Fibroblast of skin of right quadriceps (primary cell): ENCODE measurements around the gene GGACT.
"Not testable (repeated sequence)": the region's sequence is repeated elsewhere in the genome, so short reads cannot be mapped to it uniquely, and the experiment has no call there.

Experiments used
- DNase-seq: peaks from one replicate; pipeline ENCODE4 v3.0.0-alpha.2; 2013

The GGACT gene

DNA sequence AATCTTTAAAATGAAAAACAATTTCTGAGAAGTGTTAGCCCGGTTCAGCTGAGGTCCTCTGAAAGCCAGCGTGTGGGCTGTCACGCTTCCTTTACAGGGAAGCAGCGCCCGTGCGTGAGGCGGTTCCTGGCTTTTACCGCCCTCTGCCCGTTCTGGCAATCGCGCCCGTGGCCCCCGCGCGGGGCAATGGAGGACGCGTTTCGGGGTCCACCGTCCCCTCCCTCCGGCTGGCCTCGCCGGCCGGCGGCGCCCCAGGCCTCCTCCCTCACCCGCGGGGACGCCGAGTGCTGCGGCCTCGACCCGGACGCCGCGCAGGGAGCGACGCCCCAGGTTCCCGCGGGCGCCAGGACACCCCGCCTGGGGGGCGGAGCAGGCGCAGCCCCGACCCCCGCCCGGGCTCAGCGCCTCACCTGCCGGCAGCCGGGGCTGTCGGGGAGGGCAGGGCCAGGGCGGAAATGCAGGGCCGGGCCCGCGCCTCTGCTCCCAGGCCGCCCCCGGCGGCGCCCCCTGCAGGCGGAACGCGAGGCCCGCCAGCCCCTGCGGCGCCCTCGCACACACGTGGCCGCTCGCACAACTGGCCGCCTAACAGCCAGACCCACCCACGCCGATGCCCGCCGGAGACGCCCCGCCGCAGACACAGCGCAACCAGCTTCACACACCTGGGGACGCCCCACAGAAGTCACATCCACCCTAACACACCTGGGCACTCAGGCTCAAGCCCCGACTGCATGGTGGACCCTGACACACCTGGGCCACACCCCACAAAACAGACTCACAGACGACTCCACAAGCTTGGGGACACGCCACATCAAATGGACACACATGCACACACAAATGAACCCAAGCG is at the start of gene GGACT:
GGACT (minus strand) TSS at position 459 of the 847 bp plus-strand sequence. CDS start 56,198 bp downstream, outside the sequence.
- DNase-seq: peak; percentile 64

DNA sequence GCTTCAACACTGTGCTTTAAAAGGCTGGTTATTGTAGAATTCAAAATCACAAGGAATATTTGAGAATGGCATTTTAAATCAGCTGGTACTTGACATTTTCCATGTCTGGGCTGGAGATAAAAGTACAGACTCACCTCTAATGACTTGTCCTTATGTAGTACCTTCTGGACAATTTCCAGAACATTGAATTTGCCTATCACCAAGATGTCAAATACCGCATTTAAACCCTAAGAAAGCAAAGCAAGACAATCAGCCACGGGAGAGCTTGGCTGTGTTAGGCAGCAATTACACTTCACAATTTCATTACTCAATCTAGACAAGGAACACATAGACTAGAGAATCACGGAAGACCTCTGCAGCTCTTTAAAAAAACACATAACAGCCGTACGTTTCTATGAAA is 49.2 kb upstream of the GGACT start:
- no peak for DNase-seq

DNA sequence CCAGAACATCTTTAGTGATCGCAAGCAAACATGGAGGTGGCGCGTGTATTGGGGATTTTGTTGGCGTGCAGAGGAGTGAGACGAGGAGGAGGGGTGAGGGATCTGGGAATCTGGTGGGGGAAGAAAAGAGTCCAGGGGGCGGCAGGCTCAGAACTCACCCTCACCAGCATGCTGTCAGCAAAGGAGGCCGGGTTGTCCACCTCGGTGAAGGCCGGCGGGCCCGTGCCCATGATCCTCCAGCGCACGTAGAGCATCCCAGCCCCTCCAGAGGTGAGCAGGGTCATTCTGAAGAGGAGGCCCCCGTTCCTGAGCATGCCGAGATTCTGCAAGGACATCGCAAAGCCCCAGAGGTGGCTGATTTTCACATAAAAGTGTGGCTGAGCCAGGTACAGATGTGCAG is 48.8 kb upstream of the GGACT start:
- no peak for DNase-seq

DNA sequence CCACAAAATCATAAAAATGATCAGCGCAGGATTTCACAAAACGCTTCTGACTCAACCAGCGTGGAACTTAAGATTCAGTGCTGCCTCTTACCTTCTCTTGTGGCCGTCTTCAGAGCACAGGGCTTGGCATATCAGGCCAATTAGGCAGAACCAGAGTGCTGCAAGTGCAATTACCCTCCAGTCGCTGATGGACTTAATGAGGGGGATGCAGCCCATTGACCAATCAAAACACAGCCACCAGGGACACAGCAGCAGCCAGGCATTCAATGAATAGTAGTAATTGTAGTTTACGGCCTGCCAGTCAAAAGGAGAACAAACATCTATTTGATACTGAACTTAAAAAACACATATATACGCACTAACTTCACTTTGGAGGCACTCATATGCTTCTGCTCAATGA is 47.9 kb upstream of the GGACT start:
- DNase-seq: no peak

DNA sequence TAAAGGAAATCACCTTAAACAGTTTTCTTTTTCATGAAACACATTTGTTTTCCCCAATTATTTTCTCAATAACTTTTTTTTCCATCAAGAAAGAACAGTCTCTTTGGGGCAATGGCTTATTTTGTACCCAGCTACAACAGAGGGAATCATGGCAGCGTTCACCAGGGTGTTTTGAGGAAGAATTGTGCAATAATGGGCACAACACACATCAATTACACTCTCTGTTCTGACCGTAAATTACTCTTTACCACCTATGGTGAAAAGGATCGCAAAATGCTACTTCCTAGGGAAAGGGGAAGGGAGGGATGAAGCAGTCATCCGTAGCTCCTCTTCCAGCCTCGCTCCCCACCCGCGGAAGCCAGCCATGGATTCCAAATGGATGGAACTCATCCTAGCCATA is 47.4 kb upstream of the GGACT start:
- no peak for DNase-seq

DNA sequence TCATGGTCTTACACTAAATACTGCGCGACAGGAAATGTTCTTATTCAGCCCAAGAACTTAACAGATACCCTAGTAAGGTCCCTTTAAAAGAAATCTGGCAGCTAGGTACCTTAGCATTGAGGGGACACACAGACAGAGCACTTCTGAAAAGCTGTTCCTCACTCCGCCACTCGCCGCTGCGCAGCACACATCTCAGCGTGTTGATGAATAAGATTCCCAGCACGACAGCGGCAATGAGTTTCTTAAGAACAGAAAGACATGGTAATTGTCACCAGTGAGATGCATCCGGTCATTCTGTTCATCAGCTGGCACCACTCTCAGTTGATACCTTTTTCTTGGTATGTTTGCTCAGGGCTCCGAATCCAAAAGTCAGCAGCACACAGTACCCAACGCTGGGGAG is 46.1 kb upstream of the GGACT start:
- DNase-seq: no peak

DNA sequence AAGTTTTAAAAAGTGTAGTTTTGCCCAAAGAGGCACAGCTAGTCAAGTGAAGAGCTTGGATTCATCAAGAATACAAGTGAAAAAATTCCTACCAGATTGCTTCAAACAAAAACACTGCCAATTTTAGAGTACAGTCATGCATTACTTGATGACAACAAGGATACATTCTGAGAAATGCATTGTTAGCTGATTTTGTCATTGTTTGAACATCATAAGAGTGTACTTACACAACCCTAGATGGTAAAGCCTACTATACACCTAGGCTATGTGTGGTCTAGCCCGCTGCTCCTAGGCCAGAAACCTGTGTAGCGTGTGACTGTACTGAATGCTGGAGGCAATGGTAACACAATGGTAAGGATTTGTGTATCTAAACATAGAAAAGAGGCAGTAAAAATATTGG is 44.9 kb upstream of the GGACT start:
- peak; percentile 84 for DNase-seq

DNA sequence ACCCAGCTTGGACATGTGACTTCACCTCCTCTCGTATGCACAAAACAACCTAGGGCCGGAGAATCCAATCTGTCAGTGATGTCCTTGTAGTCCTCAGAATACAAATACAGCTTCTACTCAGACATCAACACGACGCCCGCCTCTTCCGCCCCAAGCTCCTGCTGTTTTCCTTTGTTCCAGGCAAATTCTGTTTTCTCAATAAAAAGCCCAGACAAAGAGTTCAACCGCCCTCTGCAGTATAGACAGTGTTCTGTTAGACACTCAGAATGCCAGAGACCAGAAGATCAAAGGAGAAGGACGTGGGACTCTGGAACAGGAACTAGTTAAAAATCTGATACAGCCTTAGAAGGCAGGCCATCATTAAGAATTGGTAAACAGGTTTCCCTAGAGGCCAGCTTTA is 42.0 kb upstream of the GGACT start:
- no peak for DNase-seq

DNA sequence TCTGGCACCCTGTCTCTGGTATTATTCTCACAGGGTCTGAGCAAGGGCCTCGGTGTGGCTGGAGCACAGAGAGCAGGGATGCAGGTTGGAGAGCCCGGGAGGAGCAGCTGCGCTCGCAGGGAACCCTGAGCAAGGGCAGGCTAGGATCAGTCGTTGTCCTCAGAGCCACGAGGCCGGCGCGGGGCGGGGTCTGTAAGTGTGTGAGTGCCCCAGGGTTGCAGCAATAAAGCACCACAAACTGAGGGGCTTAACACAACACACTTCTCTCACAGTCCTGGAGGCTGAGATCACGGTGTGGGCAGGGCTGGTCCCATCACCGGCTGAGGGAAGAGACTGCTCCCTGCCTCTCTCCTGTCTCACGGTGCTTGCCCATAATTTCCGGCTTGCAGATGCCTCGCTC is 38.5 kb upstream of the GGACT start:
- DNase-seq: no peak

DNA sequence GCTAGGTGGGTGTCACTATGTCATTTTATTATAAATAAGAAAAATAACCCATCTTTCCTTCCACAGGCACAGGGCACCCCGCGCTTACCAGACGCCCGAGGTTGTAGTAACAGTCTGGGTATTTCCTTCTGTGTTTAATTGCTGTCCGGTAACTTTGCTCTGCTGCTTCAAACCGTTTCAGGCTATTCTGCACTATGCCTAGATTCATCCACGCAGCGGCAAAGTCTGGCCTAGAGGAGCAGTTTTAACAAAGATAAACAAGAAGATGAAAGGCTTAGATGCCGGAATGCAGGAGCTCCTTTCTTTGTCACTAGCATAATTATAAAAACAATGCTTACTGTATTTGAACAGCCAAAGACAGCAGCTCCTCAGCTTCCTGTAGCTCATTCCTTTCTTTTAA is 36.9 kb upstream of the GGACT start:
- no peak for DNase-seq

DNA sequence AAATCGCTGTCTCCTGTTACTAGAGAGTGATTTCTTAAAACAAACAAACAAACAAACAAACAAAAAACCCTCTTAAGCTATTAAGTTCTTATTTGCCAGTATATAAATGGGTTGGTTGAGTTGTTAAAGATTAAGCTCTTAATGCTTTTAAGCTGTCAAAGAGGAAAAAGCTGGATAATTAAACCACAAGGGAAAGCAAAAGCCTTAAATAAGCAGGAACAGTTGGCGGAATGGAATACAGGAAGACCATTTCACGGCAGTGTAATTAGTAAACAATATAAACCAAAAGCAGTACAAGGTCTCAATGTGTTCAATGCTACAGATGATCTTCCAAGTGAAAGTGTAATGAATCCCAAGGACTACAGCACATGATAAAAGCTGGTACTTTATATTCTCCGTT is 32.2 kb upstream of the GGACT start:
- no peak for DNase-seq

DNA sequence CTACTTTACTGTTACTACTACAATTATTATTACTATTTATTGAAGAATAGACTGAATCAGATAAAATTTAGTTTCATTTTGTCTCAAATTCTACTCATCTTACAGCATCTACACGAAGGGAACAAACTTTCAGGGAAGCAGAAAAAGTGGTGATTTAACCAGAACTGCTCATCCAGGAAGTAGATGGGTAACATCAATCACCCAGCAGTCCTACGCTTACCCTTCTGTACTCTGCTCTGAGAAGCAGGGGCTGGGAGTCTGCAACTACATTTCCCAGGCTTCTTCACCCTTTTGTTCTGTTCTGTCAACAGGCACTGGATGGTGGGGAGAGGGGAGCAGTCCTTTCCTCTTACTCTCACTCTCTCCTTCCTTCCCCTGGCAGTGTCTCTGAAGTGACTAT is 31.4 kb upstream of the GGACT start:
- DNase-seq: no peak

DNA sequence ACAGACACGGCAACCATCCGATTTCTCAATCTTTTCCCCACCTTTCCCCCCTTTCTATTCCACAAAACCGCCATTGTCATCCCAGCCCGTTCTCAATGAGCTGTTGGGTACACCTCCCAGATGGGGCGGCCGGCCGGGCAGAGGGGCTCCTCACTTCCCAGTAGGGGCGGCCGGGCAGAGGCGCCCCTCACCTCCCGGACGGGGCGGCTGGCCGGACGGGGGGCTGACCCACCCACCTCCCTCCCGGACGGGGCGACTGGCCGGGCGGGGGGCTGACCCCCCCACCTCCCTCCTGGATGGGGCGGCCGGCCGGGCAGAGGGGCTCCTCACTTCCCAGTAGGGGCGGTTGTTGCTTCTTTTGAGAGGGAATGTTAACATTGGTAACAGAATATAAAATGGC is 30.3 kb upstream of the GGACT start:
- not testable (repeated sequence) for DNase-seq

DNA sequence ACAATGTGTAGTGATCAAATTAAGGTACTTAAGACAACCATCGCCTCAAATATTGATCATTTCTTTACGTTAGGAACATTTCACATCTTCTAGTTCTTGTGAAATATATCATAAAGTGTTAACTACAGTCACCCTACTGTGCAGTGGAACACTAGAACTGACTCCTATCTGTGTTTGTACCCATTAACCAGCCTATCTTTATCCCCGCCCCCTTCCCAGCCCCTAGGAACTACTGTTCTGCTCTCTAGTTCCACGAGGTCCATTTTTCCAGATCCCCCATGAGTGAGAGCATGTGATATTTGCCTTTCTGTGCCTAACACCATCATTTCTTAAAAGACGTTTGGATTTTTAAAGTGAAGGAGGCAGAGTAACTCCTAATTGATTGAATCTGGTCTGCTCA is 24.4 kb upstream of the GGACT start:
- DNase-seq: no peak

DNA sequence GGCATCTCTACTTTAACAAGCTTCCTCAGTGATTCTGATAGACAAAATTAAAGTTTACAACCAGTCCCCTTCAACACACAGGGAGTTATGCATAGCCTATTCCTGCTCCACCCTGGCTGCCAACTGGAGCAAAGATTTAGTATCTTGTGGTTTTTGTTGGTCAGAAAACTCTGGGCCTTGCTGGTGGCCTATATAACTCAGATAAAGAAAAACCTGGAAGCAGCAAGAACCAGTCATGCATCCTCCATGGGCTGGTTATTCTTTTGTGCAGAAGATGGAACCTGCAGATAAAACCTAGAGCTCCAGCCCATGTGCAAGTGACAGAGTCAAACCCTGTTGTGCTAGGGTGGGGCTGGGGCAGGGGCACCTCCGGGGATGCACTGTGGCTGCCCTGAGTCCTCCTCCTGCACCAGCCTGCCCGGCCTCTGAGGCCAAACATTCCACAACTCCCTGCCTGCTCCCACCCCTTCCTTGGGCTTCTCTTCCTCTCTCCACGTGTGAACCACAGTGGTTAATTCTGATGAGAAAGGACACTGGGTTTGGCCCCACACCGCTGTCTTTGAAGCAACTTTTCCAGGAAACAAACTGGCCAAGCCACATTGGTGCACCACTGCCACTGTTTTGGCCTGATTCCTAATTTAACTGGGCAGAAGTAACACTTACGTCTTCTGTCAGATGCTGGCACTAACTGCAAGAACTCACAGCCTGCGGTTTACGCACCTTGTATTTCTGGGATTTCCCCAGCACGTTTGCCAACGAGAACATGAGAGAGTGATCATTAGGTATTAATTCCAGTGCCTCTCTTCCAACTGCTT is 23.3 kb upstream of the GGACT start:
- DNase-seq: no peak

DNA sequence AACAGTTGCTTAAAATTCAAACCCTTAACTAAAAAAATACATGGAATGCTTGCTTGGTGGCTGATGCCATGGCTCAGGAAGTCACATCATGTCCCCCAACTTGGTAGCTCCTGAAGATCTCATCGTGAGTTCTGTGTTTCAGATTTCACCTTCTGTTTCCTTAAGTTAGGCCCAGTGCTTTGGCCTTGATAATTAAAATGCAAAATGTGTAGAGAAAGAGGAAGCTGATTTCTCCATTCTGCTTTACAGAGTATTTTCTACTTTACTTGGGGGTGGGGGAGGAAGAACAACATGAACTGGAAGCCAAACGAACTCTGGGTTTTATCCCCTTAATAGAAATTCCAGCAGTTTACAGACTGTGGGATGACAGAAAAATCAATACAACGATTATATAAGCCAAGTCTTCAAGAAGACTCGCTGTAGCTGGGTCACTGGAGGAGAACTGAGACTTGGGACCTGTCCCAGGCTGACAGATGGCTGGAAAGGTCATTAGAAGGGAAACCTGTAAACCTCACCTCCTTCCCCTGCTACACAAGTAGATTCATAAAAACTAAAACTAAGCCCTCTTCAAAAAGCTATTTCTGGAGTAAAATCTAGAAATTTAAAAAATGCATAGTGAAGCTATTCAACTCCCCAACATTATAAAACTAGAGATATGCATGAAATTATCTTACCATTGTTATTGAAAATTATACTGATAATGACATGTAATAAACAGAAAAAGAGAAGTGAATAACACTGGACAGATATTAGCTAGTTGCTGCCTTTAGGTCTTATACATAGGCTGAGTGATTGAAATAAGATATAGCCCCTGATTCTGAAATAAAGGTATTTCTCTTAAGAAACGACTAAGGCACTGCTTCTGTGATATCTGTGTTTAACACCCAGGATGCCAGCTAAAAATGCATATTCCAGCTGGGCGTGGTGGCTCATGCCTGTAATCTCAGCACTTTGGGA is 22.1 kb upstream of the GGACT start:
- no peak for DNase-seq

DNA sequence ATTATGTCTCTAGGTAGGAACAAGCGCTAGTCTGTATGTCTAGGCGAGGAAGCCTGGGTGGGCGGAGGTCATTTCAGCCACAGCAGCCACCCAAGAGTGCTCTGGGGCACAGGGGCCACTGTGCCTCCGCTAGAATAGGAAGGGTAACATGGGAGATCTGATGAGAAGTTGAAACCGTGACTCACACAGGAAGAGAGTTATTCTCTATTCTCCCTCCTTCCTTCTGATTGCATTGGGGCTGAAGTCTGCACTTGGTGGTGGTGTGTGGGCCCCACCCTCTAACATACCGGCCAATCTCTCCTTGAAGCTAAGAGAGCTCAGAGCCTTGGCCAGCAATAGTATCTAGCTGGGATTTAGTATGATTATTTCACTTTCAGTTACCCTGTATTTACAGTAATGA is 20.3 kb upstream of the GGACT start:
- no peak for DNase-seq

DNA sequence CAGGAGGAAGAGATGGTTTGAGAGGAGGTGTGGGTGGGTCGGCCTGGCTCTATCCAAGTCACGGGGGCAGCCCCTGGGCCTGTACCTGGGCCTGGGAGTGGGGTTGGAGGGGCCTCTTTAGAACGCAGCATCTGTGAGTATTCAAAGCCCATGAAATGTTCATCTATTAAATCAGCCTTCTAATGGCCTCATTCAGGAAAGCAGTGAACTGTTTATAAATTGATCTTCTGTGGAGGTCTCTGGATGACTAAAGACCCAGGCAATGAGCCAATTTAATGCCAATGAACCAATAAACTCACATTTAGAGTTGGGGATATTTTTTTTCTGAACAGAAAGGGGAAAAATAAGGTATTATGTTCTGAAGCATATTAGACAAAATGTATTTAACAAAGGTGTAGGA is 19.9 kb upstream of the GGACT start:
- DNase-seq: no peak

DNA sequence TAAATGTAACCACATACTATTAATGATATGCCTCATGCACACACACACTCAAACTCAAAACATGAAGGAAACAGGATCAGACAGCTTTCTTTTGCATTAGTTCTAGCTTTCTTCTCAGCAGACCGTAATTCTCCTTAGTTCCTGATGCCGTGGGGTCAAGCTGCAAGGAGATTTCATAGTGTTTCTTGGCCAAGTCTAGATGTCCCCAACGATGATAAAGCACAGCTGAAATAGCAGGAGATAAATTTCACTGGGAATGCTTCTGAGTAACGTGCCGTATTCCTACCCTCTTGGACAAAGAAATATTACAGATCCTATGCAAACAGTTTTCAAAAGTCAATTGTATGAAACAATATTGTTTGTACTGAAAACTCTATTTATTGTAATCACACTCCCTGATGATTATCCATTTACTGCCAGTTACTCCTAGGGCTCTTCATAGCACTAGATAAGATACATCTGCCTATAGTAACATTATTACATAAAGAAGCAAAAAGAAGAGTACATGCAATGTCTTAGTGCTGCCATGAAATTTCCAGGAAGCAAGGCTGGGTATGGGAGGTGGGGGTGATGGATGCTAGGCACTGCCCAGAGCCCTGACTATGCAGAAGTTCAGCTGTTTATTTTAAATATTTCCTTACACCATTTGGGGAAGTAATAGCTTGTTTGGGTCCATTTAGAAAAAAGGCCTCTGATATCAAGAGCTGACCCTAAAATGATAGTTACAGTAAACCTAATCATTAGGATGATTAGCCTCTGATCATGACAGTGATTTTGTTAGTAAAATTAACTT is 16.5 kb upstream of the GGACT start:
- no peak for DNase-seq

DNA sequence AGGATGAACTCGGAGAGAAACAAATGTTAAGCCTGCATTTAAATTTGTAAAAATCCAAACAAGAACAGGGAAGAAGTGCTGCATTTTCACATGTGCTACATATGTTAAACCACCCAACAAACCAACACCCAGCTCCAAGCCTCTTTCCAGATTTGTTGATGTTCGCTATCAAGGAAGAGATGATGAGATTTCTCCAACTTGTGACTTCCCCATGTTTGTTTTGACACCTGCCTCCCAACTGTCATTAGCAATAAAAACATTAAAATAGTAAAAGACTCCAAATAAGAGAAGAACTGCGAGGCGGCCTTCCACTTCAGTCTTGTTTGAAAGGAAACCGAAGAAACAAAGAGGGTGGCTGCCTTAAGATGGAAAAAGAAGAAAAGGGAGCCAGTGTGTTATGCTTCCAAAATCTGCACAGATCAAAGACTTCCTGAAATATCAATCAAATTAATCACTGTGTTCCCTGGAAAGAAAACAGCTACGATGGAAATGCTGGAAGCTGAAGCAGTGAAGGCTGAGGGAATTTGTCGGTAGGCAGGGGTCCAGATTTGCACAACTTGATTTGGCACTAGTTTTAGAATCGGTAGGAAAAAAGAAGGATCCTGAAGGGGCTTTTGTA is 14.0 kb upstream of the GGACT start:
- DNase-seq: no peak

DNA sequence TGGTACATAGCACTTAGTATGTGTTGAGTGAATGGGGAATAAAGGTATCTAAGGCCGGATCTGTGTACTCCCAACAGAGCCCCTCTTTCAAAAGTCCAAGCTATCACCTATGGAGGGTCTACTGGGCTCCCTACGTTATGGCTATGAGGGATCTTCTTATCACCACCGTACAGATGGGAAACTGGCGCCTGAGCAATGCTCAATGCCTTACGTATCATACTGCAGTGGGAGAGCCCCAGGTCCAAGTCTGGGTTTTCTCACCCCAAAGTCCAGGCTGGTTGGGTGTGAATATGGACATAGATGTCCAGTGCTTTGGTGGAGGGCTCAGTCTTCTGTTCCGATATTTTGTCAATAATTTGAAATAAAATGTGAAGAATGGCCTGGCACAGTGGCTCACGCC is 13.1 kb upstream of the GGACT start:
- DNase-seq: no peak

DNA sequence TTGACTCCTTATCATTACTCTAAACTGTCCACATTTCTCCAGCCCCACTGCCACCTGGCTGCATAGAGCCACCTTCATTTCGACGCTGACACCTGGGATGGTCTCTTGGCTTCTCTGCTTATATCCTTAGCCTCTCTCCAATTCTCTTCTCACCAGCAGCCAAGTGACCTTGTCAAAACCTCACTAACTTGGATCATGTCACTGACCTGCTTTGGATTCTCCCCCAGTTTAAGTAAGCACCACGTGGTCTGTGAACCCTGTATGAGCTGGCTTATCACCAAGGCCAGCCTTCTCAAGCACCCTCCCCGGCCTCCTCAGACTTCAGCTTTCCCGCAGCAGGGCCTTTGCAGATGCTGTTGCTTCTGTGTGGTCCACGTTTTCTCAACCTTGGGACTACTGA is 12.3 kb upstream of the GGACT start:
- DNase-seq: no peak
